Measurements from ENCODE around the gene GHR. TPM values are rescaled to one million over a fixed set of nuclear protein-coding genes. Genes with fewer than 3 reads are reported as not detected.

The GHR gene
- polyA plus RNA-seq, 1 experiment: 0.90 TPM

GRCh38 chr5:42751044-42751443, 327.8 kb downstream of the GHR start:
- no peak for DNase-seq (ENCODE audit: low read depth)
- CTCF ChIA-PET: interaction anchor here (1.0 to 1.2 kb wide), 2 partner anchors 9 to 16 kb away, joined by 3 to 4 read pairs; no protein-coding TSS in a partner anchor
- no peak overlapping the region for H3K4me3 ChIP-seq (ENCODE audit: low read depth, low read length)
- no peaks in the 10 kb centered on the region for H3K36me3 ChIP-seq (ENCODE audit: control insufficient read depth, insufficient read depth, low read length)
- POLR2A ChIA-PET: no interaction called here
- TF ChIP-seq, protein P1, sequence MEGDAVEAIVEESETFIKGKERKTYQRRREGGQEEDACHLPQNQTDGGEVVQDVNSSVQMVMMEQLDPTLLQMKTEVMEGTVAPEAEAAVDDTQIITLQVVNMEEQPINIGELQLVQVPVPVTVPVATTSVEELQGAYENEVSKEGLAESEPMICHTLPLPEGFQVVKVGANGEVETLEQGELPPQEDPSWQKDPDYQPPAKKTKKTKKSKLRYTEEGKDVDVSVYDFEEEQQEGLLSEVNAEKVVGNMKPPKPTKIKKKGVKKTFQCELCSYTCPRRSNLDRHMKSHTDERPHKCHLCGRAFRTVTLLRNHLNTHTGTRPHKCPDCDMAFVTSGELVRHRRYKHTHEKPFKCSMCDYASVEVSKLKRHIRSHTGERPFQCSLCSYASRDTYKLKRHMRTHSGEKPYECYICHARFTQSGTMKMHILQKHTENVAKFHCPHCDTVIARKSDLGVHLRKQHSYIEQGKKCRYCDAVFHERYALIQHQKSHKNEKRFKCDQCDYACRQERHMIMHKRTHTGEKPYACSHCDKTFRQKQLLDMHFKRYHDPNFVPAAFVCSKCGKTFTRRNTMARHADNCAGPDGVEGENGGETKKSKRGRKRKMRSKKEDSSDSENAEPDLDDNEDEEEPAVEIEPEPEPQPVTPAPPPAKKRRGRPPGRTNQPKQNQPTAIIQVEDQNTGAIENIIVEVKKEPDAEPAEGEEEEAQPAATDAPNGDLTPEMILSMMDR (IDR thresholded peaks at IDR 0.05; ENCODE audit: insufficient read depth, low read depth, low read length): no peak
- no peaks in the 10 kb centered on the region for H3K27me3 ChIP-seq (ENCODE audit: control insufficient read depth, insufficient read depth, low read length)

GRCh38 chr5:42753099-42753498, 329.9 kb downstream of the GHR start:
- TF ChIP-seq, protein P1 (IDR thresholded peaks at IDR 0.05; ENCODE audit: insufficient read depth, low read depth, low read length): no peak
- ChIA-PET CTCF (interaction anchor here (1.2 kb wide), 1 partner anchor 136 kb away, joined by 3 read pairs; no protein-coding TSS in a partner anchor), POLR2A (no interaction called here)
- DNase-seq (ENCODE audit: low read depth): no peak
- Histone ChIP-seq H3K36me3 (ENCODE audit: control insufficient read depth, insufficient read depth, low read length) (no peaks in the 10 kb centered on the region), H3K4me3 (ENCODE audit: low read depth, low read length) (no peak overlapping the region), H3K27me3 (ENCODE audit: control insufficient read depth, insufficient read depth, low read length) (no peaks in the 10 kb centered on the region)

- Histone ChIP-seq H3K27me3 (ENCODE audit: control insufficient read depth, insufficient read depth, low read length) (no peaks in the 10 kb centered on the region), H3K36me3 (ENCODE audit: control insufficient read depth, insufficient read depth, low read length) (no peaks in the 10 kb centered on the region), H3K4me3 (ENCODE audit: low read depth, low read length) (peak within 1 kb of the TSS; percentile 35)
- TF ChIP-seq, protein P1 (IDR thresholded peaks at IDR 0.05; ENCODE audit: insufficient read depth, low read depth, low read length): no peak
- no peak for DNase-seq (ENCODE audit: low read depth)
- ChIA-PET CTCF (interaction anchor here (0.7 to 1.2 kb wide), 2 partner anchors 10 to 15 kb away, joined by 3 read pairs; no protein-coding TSS in a partner anchor), POLR2A (no interaction called here)
Observed at GRCh38 chr5:42756606-42757601, 333.7 kb downstream of the GHR start, which contains the start of gene CCDC152. TSS of gene CCDC152 (plus strand) at chr5:42756818. CDS start at chr5:42759122, 2,304 bp downstream.

DNA sequence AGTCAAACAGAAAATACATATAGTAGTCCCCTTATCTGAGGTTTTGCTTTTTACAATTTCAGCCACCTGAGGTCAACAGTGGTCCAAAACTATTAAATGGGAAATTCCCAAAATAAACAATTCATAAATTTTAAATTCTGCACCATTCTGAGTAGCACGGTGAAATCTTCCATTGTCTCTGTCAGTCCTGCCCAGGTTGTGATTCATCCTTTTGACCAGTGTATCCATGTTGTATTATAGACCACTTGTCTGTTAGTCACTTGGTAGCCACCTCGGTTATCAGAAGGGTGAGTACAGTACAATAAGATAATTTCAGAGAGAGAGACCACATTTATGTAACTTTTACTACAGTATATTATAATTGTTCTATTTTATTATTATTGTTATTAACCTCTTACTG, 336.2 kb downstream of the GHR start:
- H3K36me3 ChIP-seq (ENCODE audit: control insufficient read depth, insufficient read depth, low read length): no peaks in the 10 kb centered on the region
- TF ChIP-seq, protein P1 (IDR thresholded peaks at IDR 0.05; ENCODE audit: insufficient read depth, low read depth, low read length): no peak
- ChIA-PET POLR2A (no interaction called here), CTCF (no interaction called here)
- no peaks in the 10 kb centered on the region for H3K27me3 ChIP-seq (ENCODE audit: control insufficient read depth, insufficient read depth, low read length)
- H3K4me3 ChIP-seq (ENCODE audit: low read depth, low read length): no peak overlapping the region
- no peak for DNase-seq (ENCODE audit: low read depth)

DNA sequence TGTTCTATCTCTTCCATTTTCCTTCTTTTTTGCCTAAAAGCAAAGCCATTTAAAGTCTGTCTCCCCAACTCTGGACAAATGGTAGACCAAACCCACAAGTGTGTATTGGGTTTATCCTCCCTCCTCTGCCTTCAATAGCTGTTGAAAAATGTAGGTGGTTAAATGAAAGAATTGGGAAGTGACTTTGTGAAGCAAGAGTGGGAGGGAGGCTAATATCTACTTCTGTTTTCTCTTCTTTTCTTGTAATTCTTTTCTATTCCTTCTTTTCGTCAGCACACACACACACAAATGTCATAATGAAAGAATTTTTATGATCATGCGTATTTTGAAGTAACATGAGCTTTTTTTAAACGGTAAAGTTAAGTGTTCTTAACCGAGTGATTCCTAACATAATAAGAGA, 337.2 kb downstream of the GHR start:
- CTCF ChIA-PET: interaction anchor here (0.6 kb wide), 1 partner anchor 80 kb away, joined by 3 read pairs; no protein-coding TSS in a partner anchor
- no peak for DNase-seq (ENCODE audit: low read depth)

More for the DNA sequence above, 337.2 kb downstream of the GHR start:
- POLR2A ChIA-PET: no interaction called here
- Histone ChIP-seq H3K27me3 (ENCODE audit: control insufficient read depth, insufficient read depth, low read length) (no peaks in the 10 kb centered on the region), H3K4me3 (ENCODE audit: low read depth, low read length) (no peak overlapping the region), H3K36me3 (ENCODE audit: control insufficient read depth, insufficient read depth, low read length) (no peaks in the 10 kb centered on the region)
- TF ChIP-seq, protein P1 (IDR thresholded peaks at IDR 0.05; ENCODE audit: insufficient read depth, low read depth, low read length): no peak

All from BJ (cell line).